A549 treated with Hydrocortisone at 1 μM for 4 hours (cell line): Measurements from ENCODE around the gene S100G. TPM values are rescaled to one million over a fixed set of nuclear protein-coding genes. Genes with fewer than 3 reads are reported as not detected.

ENCODE experiments used
- total RNA-seq: library from RNA; stranded (reverse); fragments of 200-300 nt; extraction: Qiagen RNA extraction; gene quantifications from 5 replicates; pipeline ENCODE4 v1.2.3, GENCODE V29; 2022

S100G gene, protein sequence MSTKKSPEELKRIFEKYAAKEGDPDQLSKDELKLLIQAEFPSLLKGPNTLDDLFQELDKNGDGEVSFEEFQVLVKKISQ
- total RNA-seq, result not detected in 5 replicates

DNA sequence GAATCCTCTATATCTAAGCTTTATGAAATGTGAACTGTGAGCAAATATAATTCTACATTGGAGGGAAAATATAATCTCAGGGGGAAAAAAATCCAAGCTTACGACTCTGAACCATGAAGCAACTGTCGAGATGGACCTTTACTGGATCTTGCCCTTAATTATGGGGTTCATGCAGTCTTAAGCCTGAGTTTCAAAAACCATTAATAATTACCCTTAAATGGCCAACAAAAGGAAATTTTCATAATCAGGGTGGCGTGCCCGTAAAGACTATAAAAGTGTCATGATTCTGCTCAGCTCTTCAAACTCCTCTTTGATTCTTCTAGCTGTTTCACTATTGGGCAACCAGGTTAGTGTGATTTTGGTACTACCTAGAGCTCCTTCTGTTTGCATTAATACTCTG, at the start of gene S100G:
S100G (plus strand) TSS at position 301 of the 400 bp plus-strand sequence. CDS start 849 bp downstream, outside the sequence.

Other genes starting within 250 kb of the S100G start
- 8.4 to 13.2 TPM (median 10.2 TPM) in 5 replicates for gene CTPS2, start 62.5 kb downstream of the S100G start, total RNA-seq
- gene SYAP1, start 69.5 kb downstream of the S100G start, total RNA-seq, result 20.0 to 23.4 TPM (median 22.2 TPM) in 5 replicates
- 12.7 to 18.5 TPM (median 14.1 TPM) in 5 replicates for gene TXLNG, start 136.3 kb downstream of the S100G start, total RNA-seq
- 157 to 180 TPM (median 166 TPM) in 5 replicates for gene RBBP7, start 220.2 kb downstream of the S100G start, total RNA-seq